ENCODE data around the gene CACNB2. TPM values are rescaled to one million over a fixed set of nuclear protein-coding genes. Genes with fewer than 3 reads are reported as not detected.

Gene CACNB2
- total and polyA plus RNA-seq, 4 donors = 0.90 to 23.9 (median 3.7) TPM

GRCh38 chr10:18230794-18231193, 90.6 kb downstream of the CACNB2 start:
- Histone ChIP-seq H3K4me3 (no peak overlapping the region), H3K27ac (ENCODE audit: low read depth in 1 of 2, low read length in 1 of 2) (no peak overlapping the region), H3K9me3 (ENCODE audit: control insufficient read depth in 4 of 4, insufficient read depth in 3 of 4, low read length in 3 of 4) (no peaks in the 10 kb centered on the region), H3K9ac (ENCODE audit: insufficient read depth in 1 of 2, low read length in 2 of 2) (no peak overlapping the region), H3K27me3 (ENCODE audit: control insufficient read depth in 3 of 3, insufficient read depth in 3 of 3, low read length in 2 of 3) (no peaks in the 10 kb centered on the region), H3K36me3 (ENCODE audit: control insufficient read depth in 4 of 4, insufficient read depth in 4 of 4, low read length in 4 of 4) (peaks cover 0 to 3% (median 0%) of the 10 kb centered on the region in 4 donors), H3K4me1 (ENCODE audit: control insufficient read depth in 5 of 5, insufficient read depth in 5 of 5, low read length in 5 of 5) (peaks cover 0 to 4% (median 0%) of the 10 kb centered on the region in 5 donors)
- 79 to 86% methylated on average over 2 of the region's 2 CpGs for WGBS, 2 donors
- ATAC-seq (ENCODE audit: insufficient read depth, low FRiP score) (no peak), DNase-seq (no peak)
- TF ChIP-seq, protein P1, sequence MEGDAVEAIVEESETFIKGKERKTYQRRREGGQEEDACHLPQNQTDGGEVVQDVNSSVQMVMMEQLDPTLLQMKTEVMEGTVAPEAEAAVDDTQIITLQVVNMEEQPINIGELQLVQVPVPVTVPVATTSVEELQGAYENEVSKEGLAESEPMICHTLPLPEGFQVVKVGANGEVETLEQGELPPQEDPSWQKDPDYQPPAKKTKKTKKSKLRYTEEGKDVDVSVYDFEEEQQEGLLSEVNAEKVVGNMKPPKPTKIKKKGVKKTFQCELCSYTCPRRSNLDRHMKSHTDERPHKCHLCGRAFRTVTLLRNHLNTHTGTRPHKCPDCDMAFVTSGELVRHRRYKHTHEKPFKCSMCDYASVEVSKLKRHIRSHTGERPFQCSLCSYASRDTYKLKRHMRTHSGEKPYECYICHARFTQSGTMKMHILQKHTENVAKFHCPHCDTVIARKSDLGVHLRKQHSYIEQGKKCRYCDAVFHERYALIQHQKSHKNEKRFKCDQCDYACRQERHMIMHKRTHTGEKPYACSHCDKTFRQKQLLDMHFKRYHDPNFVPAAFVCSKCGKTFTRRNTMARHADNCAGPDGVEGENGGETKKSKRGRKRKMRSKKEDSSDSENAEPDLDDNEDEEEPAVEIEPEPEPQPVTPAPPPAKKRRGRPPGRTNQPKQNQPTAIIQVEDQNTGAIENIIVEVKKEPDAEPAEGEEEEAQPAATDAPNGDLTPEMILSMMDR (IDR thresholded peaks at IDR 0.05; ENCODE audit: control extremely low read depth, extremely low read depth) = no peak

DNA sequence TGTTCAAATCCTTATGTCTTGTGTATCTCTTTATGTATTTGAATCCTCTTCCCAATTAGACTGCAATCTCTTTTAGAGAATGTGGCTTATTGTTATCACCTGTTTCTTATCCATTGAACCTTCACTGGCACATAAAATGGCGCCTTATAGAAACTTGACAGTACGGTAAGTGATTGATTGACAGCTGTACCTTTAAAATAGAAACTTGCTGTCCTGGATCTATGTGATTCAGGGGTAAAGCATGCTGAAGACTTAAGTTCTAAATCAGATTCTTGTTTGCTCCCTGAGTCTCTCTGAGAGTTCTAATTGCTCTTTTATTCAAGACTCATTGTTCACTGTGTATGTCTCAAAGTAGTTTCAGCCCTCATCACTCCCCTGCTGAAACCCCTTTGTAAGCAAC, 91.3 kb downstream of the CACNB2 start:
- Histone ChIP-seq H3K9ac (ENCODE audit: insufficient read depth in 1 of 2, low read length in 2 of 2) (no peak overlapping the region), H3K4me1 (ENCODE audit: control insufficient read depth in 5 of 5, insufficient read depth in 5 of 5, low read length in 5 of 5) (peaks cover 0 to 4% (median 0%) of the 10 kb centered on the region in 5 donors), H3K9me3 (ENCODE audit: control insufficient read depth in 4 of 4, insufficient read depth in 3 of 4, low read length in 3 of 4) (no peaks in the 10 kb centered on the region), H3K27me3 (ENCODE audit: control insufficient read depth in 3 of 3, insufficient read depth in 3 of 3, low read length in 2 of 3) (no peaks in the 10 kb centered on the region), H3K27ac (ENCODE audit: low read depth in 1 of 2, low read length in 1 of 2) (no peak overlapping the region), H3K36me3 (ENCODE audit: control insufficient read depth in 4 of 4, insufficient read depth in 4 of 4, low read length in 4 of 4) (peaks cover 0 to 3% (median 0%) of the 10 kb centered on the region in 4 donors), H3K4me3 (no peak overlapping the region)
- 97 to 100% methylated on average over 2 of the region's 2 CpGs for WGBS, 2 donors
- TF ChIP-seq, protein P1 (IDR thresholded peaks at IDR 0.05; ENCODE audit: control extremely low read depth, extremely low read depth) = no peak
- ATAC-seq (ENCODE audit: insufficient read depth, low FRiP score) (no peak), DNase-seq (no peak)

DNA sequence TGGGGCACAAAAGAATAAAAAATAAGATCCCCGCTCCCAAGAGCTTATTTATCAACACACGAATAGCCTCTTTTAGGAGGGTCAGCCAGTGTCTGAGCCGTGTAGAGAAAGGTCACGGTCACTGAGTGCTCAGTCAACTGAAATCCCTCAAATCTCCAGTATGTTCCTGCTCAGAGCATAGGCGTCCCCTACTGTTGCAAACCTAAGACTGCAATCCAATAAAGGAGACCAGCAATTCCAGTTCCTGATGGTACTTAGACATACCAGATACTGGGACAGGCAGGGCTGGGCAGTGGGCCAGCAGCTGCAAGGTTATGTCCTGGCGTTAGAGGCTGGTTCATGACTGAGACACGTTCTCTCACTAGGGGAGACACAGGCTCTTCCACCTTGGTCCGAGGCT, 93.6 kb downstream of the CACNB2 start:
- DNase-seq (no peak), ATAC-seq (ENCODE audit: insufficient read depth, low FRiP score) (no peak)
- TF ChIP-seq, protein P1 (IDR thresholded peaks at IDR 0.05; ENCODE audit: control extremely low read depth, extremely low read depth) = no peak
- Histone ChIP-seq H3K4me3 (no peak overlapping the region), H3K4me1 (ENCODE audit: control insufficient read depth in 5 of 5, insufficient read depth in 5 of 5, low read length in 5 of 5) (peaks cover 0 to 4% (median 0%) of the 10 kb centered on the region in 5 donors), H3K27me3 (ENCODE audit: control insufficient read depth in 3 of 3, insufficient read depth in 3 of 3, low read length in 2 of 3) (no peaks in the 10 kb centered on the region), H3K36me3 (ENCODE audit: control insufficient read depth in 4 of 4, insufficient read depth in 4 of 4, low read length in 4 of 4) (peaks cover 0 to 3% (median 0%) of the 10 kb centered on the region in 4 donors), H3K9ac (ENCODE audit: insufficient read depth in 1 of 2, low read length in 2 of 2) (no peak overlapping the region), H3K27ac (ENCODE audit: low read depth in 1 of 2, low read length in 1 of 2) (no peak overlapping the region), H3K9me3 (ENCODE audit: control insufficient read depth in 4 of 4, insufficient read depth in 3 of 4, low read length in 3 of 4) (no peaks in the 10 kb centered on the region)
- 54 to 78% methylated on average over 8 of the region's 8 CpGs for WGBS, 2 donors

- no peak for ATAC-seq (ENCODE audit: insufficient read depth, low FRiP score)
- no peak overlapping the region for H3K9ac ChIP-seq (ENCODE audit: insufficient read depth in 1 of 2, low read length in 2 of 2)
- no peak overlapping the region for H3K4me3 ChIP-seq
- no peaks in the 10 kb centered on the region for H3K27me3 ChIP-seq (ENCODE audit: control insufficient read depth in 3 of 3, insufficient read depth in 3 of 3, low read length in 2 of 3)
- no peak for DNase-seq
- WGBS, 2 donors = 71 to 83% methylated on average over 4 of the region's 4 CpGs
- TF ChIP-seq, protein P1 (IDR thresholded peaks at IDR 0.05; ENCODE audit: control extremely low read depth, extremely low read depth) = no peak
- H3K27ac ChIP-seq (ENCODE audit: low read depth in 1 of 2, low read length in 1 of 2) = no peak overlapping the region
- no peaks in the 10 kb centered on the region for H3K9me3 ChIP-seq (ENCODE audit: control insufficient read depth in 4 of 4, insufficient read depth in 3 of 4, low read length in 3 of 4)
- peaks cover 0 to 3% (median 0%) of the 10 kb centered on the region in 4 donors for H3K36me3 ChIP-seq (ENCODE audit: control insufficient read depth in 4 of 4, insufficient read depth in 4 of 4, low read length in 4 of 4)
- peaks cover 0 to 4% (median 0%) of the 10 kb centered on the region in 5 donors for H3K4me1 ChIP-seq (ENCODE audit: control insufficient read depth in 5 of 5, insufficient read depth in 5 of 5, low read length in 5 of 5)
Observed at GRCh38 chr10:18235477-18235876, 95.3 kb downstream of the CACNB2 start.

Data from lung (tissue), 12 donors.